H1 (cell line): ENCODE results near the gene PREX1. TPM values are rescaled to one million over a fixed set of nuclear protein-coding genes. Genes with fewer than 3 reads are reported as not detected.
A peak's percentile ranks its signal among the peaks of the same experiment; 100 is the strongest.

Experiments used
- CTCF ChIA-PET: fragments of 300-600 bp; sonication (Branson Sonifier 250); formaldehyde crosslinking; loops from one replicate; lab custom pipeline; 2021; ENCODE audit not compliant: partially characterized antibody; lab: Charles Lee
- POLR2A ChIA-PET: fragments of 300-600 bp; sonication (Branson Sonifier 250); formaldehyde crosslinking; loops from one replicate; lab custom pipeline; 2021; ENCODE audit warnings: inconsistent platforms; ENCODE audit not compliant: partially characterized antibody; lab: Charles Lee
- DNase-seq, 2 experiments: peaks; one replicate each; pipeline versions ENCODE4 v3.0.0 to v3.0.0-alpha.2; 2010 to 2022; ENCODE audit warnings: low spot score in 2 of 2, low read depth in 1 of 2, mixed read lengths in 1 of 2
- FAIRE-seq: peaks from 2 replicates; lab custom pipeline; 2011; peaks lifted over from hg19 to GRCh38; lab: Jason Lieb, UNC
- H2AFZ ChIP-seq: 2 replicates; pipeline ENCODE4 v1.8.1; 2012; ENCODE audit warnings: low read length, inconsistent platforms
- H2AK5ac ChIP-seq: 2 replicates; pipeline ENCODE4 v1.6.1; 2013; ENCODE audit warnings: low read depth, low read length
- H2BK120ac ChIP-seq: replicated peaks from 2 replicates; pipeline ENCODE3; 2013; ENCODE audit warnings: low read depth, low read length, inconsistent platforms
- H2BK12ac ChIP-seq: 2 replicates; pipeline ENCODE4 v1.6.1; 2013; ENCODE audit warnings: low read depth, low read length
- H2BK15ac ChIP-seq: 2 replicates; pipeline ENCODE4 v1.6.1; 2013; ENCODE audit warnings: low read length
- H2BK20ac ChIP-seq: 2 replicates; pipeline ENCODE4 v1.6.1; 2013; ENCODE audit warnings: low read length
- H2BK5ac ChIP-seq: 2 replicates; pipeline ENCODE4 v1.6.1; 2013; ENCODE audit warnings: low read depth, low read length
- H3K14ac ChIP-seq: 2 replicates; pipeline ENCODE4 v1.6.1; 2013; ENCODE audit warnings: inconsistent platforms; ENCODE audit not compliant: insufficient read length
- H3K18ac ChIP-seq: 2 replicates; pipeline ENCODE4 v1.6.1; 2013; ENCODE audit warnings: low read length; ENCODE audit errors: extremely low read depth
- H3K23ac ChIP-seq: 2 replicates; pipeline ENCODE4 v1.6.1; 2013; ENCODE audit warnings: inconsistent platforms; ENCODE audit not compliant: insufficient read length
- H3K23me2 ChIP-seq: 2 replicates; pipeline ENCODE4 v1.6.1; 2013; ENCODE audit warnings: low read depth, low read length
- H3K27ac ChIP-seq: 2 replicates; pipeline ENCODE4 v1.6.1; 2011; ENCODE audit warnings: low read depth, low read length, inconsistent platforms
- H3K27me3 ChIP-seq, 4 experiments: replicated peaks in 1 of 4; 1 replicate in 1 of 4; 2 replicates in 3 of 4; pipeline versions ENCODE4 v1.6.1 to v1.8.1; 2011 to 2013; ENCODE audit warnings: low read length in 3 of 4, mild to moderate bottlenecking in 3 of 4, inconsistent platforms in 2 of 4, mixed read lengths in 2 of 4, moderate library complexity in 1 of 4; ENCODE audit not compliant: control insufficient read depth in 3 of 4, insufficient read depth in 3 of 4; ENCODE audit errors: extremely low read depth in 1 of 4
- H3K36me3 ChIP-seq, 4 experiments: 2 replicates each; pipeline versions ENCODE4 v1.6.1 to v1.8.1; 2011 to 2013; ENCODE audit warnings: mild to moderate bottlenecking in 4 of 4, low read length in 3 of 4, moderate library complexity in 2 of 4, control low read depth in 1 of 4, inconsistent platforms in 1 of 4; ENCODE audit not compliant: insufficient read depth in 4 of 4, control insufficient read depth in 2 of 4
- H3K4ac ChIP-seq: replicated peaks from 2 replicates; pipeline ENCODE3; 2013; ENCODE audit warnings: low read length, low read depth, mixed read lengths, inconsistent platforms; ENCODE audit not compliant: insufficient read length
- H3K4me1 ChIP-seq, 4 experiments: replicated peaks in 1 of 4; 1 replicate in 1 of 4; 2 replicates in 3 of 4; pipeline versions ENCODE4 v1.6.1 to v1.8.1; 2011 to 2013; ENCODE audit warnings: low read length in 3 of 4, inconsistent platforms in 2 of 4, mixed read lengths in 1 of 4; ENCODE audit not compliant: insufficient read depth in 4 of 4, control insufficient read depth in 3 of 4
- H3K4me2 ChIP-seq, 2 experiments: 2 replicates each; pipeline versions ENCODE4 v1.6.1 to v1.8.1; 2011 to 2013; ENCODE audit warnings: low read depth in 2 of 2, low read length in 2 of 2, control low read depth in 1 of 2, inconsistent platforms in 1 of 2, mild to moderate bottlenecking in 1 of 2; ENCODE audit not compliant: insufficient read depth in 1 of 2
- H3K4me3 ChIP-seq, 4 experiments: fragments of 200-600, 300-600 bp in 1 of 4; sonication (generic), shearing (Covaris generic), sonication (Bioruptor Twin) in 1 of 4; 2 replicates each; pipeline versions ENCODE4 v1.5.1 to v1.8.1; 2011 to 2016; ENCODE audit warnings: low read length in 4 of 4, low read depth in 3 of 4, control low read depth in 2 of 4, inconsistent platforms in 2 of 4, mild to moderate bottlenecking in 2 of 4, mixed read lengths in 1 of 4, moderate library complexity in 1 of 4; ENCODE audit not compliant: insufficient read depth in 2 of 4; ENCODE audit errors: extremely low read depth in 1 of 4
- H3K56ac ChIP-seq: replicated peaks from 2 replicates; pipeline ENCODE3; 2013; ENCODE audit warnings: low read depth, mild to moderate bottlenecking, mixed read lengths, low read length, inconsistent platforms; ENCODE audit not compliant: insufficient read length
- H3K79me1 ChIP-seq: 2 replicates; pipeline ENCODE4 v1.6.1; 2013; ENCODE audit warnings: low read depth, low read length, control low read depth
- H3K79me2 ChIP-seq, 2 experiments: 2 replicates each; pipeline versions ENCODE4 v1.6.1 to v1.8.1; 2012 to 2013; ENCODE audit warnings: low read length in 2 of 2, mild to moderate bottlenecking in 2 of 2, inconsistent platforms in 1 of 2; ENCODE audit not compliant: insufficient read depth in 2 of 2, control insufficient read depth in 1 of 2
- H3K9ac ChIP-seq, 4 experiments: replicated peaks in 1 of 4; 1 replicate in 1 of 4; 2 replicates in 3 of 4; pipeline versions ENCODE4 v1.6.1 to v1.8.1; 2011 to 2013; ENCODE audit warnings: low read depth in 3 of 4, low read length in 3 of 4, control low read depth in 2 of 4, mild to moderate bottlenecking in 2 of 4, moderate library complexity in 2 of 4, inconsistent platforms in 1 of 4; ENCODE audit errors: extremely low read depth in 1 of 4
- H3K9me3 ChIP-seq, 2 experiments: 2 replicates each; pipeline versions ENCODE4 v1.6.1 to v1.8.1; 2012 to 2013; ENCODE audit warnings: mild to moderate bottlenecking in 2 of 2, moderate library complexity in 2 of 2, control low read depth in 1 of 2, inconsistent platforms in 1 of 2, low read depth in 1 of 2, low read length in 1 of 2, mixed read lengths in 1 of 2; ENCODE audit not compliant: insufficient read depth in 2 of 2
- H4K20me1 ChIP-seq, 2 experiments: replicated peaks in 1 of 2; 2 replicates each; pipeline versions ENCODE3 to v1.8.1; 2011 to 2013; ENCODE audit warnings: inconsistent platforms in 2 of 2, low read length in 2 of 2, mild to moderate bottlenecking in 1 of 2; ENCODE audit not compliant: insufficient read depth in 2 of 2, control insufficient read depth in 1 of 2
- H4K5ac ChIP-seq: 2 replicates; pipeline ENCODE4 v1.6.1; 2013; ENCODE audit warnings: low read length, low read depth, mixed read lengths, inconsistent platforms; ENCODE audit not compliant: insufficient read length
- H4K8ac ChIP-seq: 2 replicates; pipeline ENCODE4 v1.8.0; 2013; ENCODE audit warnings: mild to moderate bottlenecking, moderate library complexity, low read length, inconsistent platforms; ENCODE audit not compliant: insufficient read depth; ENCODE audit errors: extremely low read depth
- H4K91ac ChIP-seq: replicated peaks from 2 replicates; pipeline ENCODE3; 2013; ENCODE audit warnings: low read length, mixed read lengths, inconsistent platforms; ENCODE audit not compliant: insufficient read length
- CBX5 ChIP-seq: fragments of 300-800, 300-1000 bp; sonication (generic); IDR thresholded peaks from 2 replicates; pipeline ENCODE4 v1.7.1; 2016; ENCODE audit warnings: antibody characterized with exemption, low read length, low read depth
- CHD2 ChIP-seq: IDR thresholded peaks from 2 replicates; pipeline ENCODE4 v1.6.1; 2012; ENCODE audit warnings: low read length, improper control_type of control experiment
- CREB1 ChIP-seq: IDR thresholded peaks from 2 replicates; pipeline ENCODE4 v1.6.1; 2012; ENCODE audit warnings: inconsistent platforms
- HDAC2 ChIP-seq, 2 experiments: fragments of 300-600 bp in 1 of 2; sonication (generic) in 1 of 2; IDR thresholded peaks; 2 replicates each; pipeline ENCODE4 v1.6.1; 2011 to 2012; ENCODE audit warnings: low read depth in 2 of 2, low read length in 2 of 2, mild to moderate bottlenecking in 2 of 2, moderate library complexity in 2 of 2, borderline replicate concordance in 1 of 2, inconsistent platforms in 1 of 2
- HDAC6 ChIP-seq: IDR thresholded peaks from one replicate; pipeline ENCODE4 v1.7.1; 2012; ENCODE audit warnings: low read depth, mild to moderate bottlenecking, inconsistent platforms, low read length, moderate library complexity
- NANOG ChIP-seq: IDR thresholded peaks from 2 replicates; pipeline ENCODE4 v1.6.1; 2011; ENCODE audit warnings: low read length, low read depth, mild to moderate bottlenecking, inconsistent platforms; ENCODE audit not compliant: insufficient read depth, poor library complexity, severe bottlenecking
- NRF1 ChIP-seq: IDR thresholded peaks from 2 replicates; pipeline ENCODE4 v1.6.1; 2011; ENCODE audit warnings: mild to moderate bottlenecking, low read depth, low read length, improper control_type of control experiment
- POU5F1 ChIP-seq: IDR thresholded peaks from 2 replicates; pipeline ENCODE4 v1.6.1; 2011; ENCODE audit warnings: low read depth, mild to moderate bottlenecking, low read length, moderate library complexity
- SRF ChIP-seq: IDR thresholded peaks from 2 replicates; pipeline ENCODE4 v1.6.1; 2011; ENCODE audit warnings: mild to moderate bottlenecking, low read depth, low read length, moderate library complexity
- USF2 ChIP-seq: IDR thresholded peaks from 2 replicates; pipeline ENCODE4 v1.6.1; 2011; ENCODE audit warnings: low read length, improper control_type of control experiment
- WGBS, 2 experiments: shearing (Covaris generic) in 1 of 2; methylation state at CpG; one replicate each; pipeline versions ENCODE4 v1.1.6 to v1.1.7; 2013 to 2015; ENCODE audit warnings: low lambda C conversion rate in 2 of 2, mixed read lengths in 2 of 2, inconsistent platforms in 1 of 2, low coverage in 1 of 2, missing lambda C conversion rate in 1 of 2; ENCODE audit not compliant: insufficient replicate concordance in 2 of 2, insufficient coverage in 1 of 2, insufficient read length in 1 of 2; ENCODE audit errors: extremely low coverage in 1 of 2, missing lambda C conversion rate in 1 of 2; 5-methylcytosine and 5-hydroxymethylcytosine counted together
- polyA plus RNA-seq, 7 experiments: library from polyadenylated mRNA; depleted of rRNA in 3 of 7; stranded (reverse) in 5 of 7; unstranded in 2 of 7; fragments of >200 nt in 5 of 7; fragments of 200-250 nt in 2 of 7; gene quantifications; 1 replicate in 5 of 7; 2 replicates in 1 of 7; 4 replicates in 1 of 7; pipeline versions ENCODE4 v1.2.1 to v1.2.3, GENCODE V29; 2011 to 2013; ENCODE audit warnings: missing spikeins in 2 of 7, mixed read lengths in 2 of 7
- total RNA-seq: library from RNA; stranded (reverse); fragmentation: NEBNext Ultra II Directional; extraction: Animal tissue kit (Norgen Biotek cat#: 25700); gene quantifications from 2 replicates; pipeline ENCODE4 v1.2.1, GENCODE V29; 2021

Gene PREX1
- total and polyA plus RNA-seq, 2 of the 8 experiments (the other 6 are each of a cell fraction or from before 2014, with no cell fraction given) = 10.7 to 12.8 TPM

DNA sequence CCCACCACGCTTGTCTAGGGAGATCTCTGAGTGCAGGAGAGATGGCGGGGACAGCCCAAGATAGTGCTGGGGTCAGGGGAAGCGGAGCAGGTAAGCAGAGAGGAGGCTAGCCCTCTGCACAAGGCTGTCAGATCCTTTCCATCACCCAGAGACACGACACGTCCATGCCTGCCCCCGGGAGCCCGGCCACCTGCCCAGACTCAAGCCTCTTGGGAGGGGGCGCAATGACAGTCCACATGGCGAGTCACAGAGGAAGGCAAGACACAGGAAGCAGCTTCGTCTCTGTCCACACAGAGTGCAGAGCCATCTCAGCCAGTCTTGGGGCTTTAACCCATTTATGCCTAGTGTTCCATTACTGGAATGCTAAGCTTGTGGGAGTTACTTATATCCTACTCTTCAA lies 78.4 kb downstream of the PREX1 start:
- H3K14ac ChIP-seq = no peak overlapping the region
- no peak overlapping the region for H3K23ac ChIP-seq
- no peak overlapping the region for H4K5ac ChIP-seq
- 0 out of 2 replicates have a peak overlapping the region, but pooled peaks have one; percentile 27 for H3K18ac ChIP-seq
- H2BK12ac ChIP-seq = peak overlapping the region; percentile 92; the same call in 1 of the 2 replicates
- no peak overlapping the region for H3K4me2 ChIP-seq
- WGBS, 2 experiments = 88% methylated on average over 10 of the region's 10 CpGs; no CpG with 5 or more reads in 1 of the 2 experiments
- peak overlapping the region; percentile 8 for H4K91ac ChIP-seq
- H2BK120ac ChIP-seq = peak overlapping the region; percentile 33
- no peak overlapping the region for H3K56ac ChIP-seq
- FAIRE-seq = no peak
- peaks cover 2% of the 10 kb centered on the region; the same call in 1 of the 2 replicates for H3K79me1 ChIP-seq
- peak overlapping the region; percentile 48; the same call in 1 of the 2 replicates for H2AK5ac ChIP-seq
- H3K9me3 ChIP-seq = no peaks in the 10 kb centered on the region
- peak overlapping the region; percentile 37 for H2BK20ac ChIP-seq
- H3K23me2 ChIP-seq = no peaks in the 10 kb centered on the region
- H3K79me2 ChIP-seq = no peaks in the 10 kb centered on the region
- peaks cover 19 to 49% (median 28%) of the 10 kb centered on the region in 4 experiments for H3K4me1 ChIP-seq
- TF ChIP-seq POU5F1 (no peak), HDAC2 (IDR thresholded peaks at IDR 0.05; ENCODE audit: borderline replicate concordance in 1 of 2, low read depth in 2 of 2, low read length in 2 of 2) (no peak), SRF (no peak), USF2 (no peak), CHD2 (no peak), NANOG (no peak), HDAC6 (no peak), CREB1 (no peak), CBX5 (no peak), NRF1 (no peak)
- POLR2A ChIA-PET = interaction anchor here (0.6 kb wide), 1 partner anchor 651 kb away, joined by 3 read pairs; no protein-coding TSS in a partner anchor
- no peak overlapping the region for H3K9ac ChIP-seq
- H3K4ac ChIP-seq = no peak overlapping the region
- no peak for DNase-seq
- peaks cover 0 to 1% of the 10 kb centered on the region in 2 experiments for H4K20me1 ChIP-seq
- no peaks in the 10 kb centered on the region for H3K36me3 ChIP-seq
- no peak overlapping the region for H3K27ac ChIP-seq
- peak overlapping the region; percentile 61; the same call in 1 of the 2 replicates for H2BK15ac ChIP-seq
- CTCF ChIA-PET = interaction anchor here (0.7 to 0.8 kb wide), 2 partner anchors 50 to 93 kb away, joined by 3 to 4 read pairs; no protein-coding TSS in a partner anchor
- no peak overlapping the region for H3K4me3 ChIP-seq
- H2BK5ac ChIP-seq = peak overlapping the region; percentile 71; the same call in 1 of the 2 replicates
- H2AFZ ChIP-seq = no peak overlapping the region
- peaks cover 0 to 3% (median 1%) of the 10 kb centered on the region in 4 experiments; a peak in 3 of 7 replicates for H3K27me3 ChIP-seq
- no peak overlapping the region for H4K8ac ChIP-seq
